Dendritic cell treated with granulocyte-macrophage colony-stimulating factor and Interleukin-4, amounts not matched to agents 40 ng/mL and 50 ng/mL, for 4 days (primary cell): ENCODE data around the gene TOP3B.

Source experiments
- H3K27ac Mint-ChIP-seq: one replicate; pipeline ENCODE4 v1.8.0; 2022; ENCODE audit warnings: mild to moderate bottlenecking, mixed read lengths
- H3K27me3 Mint-ChIP-seq: one replicate; pipeline ENCODE4 v1.8.0; 2022; ENCODE audit warnings: mild to moderate bottlenecking, mixed read lengths
- H3K36me3 Mint-ChIP-seq: one replicate; pipeline ENCODE4 v1.8.0; 2022; ENCODE audit warnings: low read depth, mixed read lengths
- H3K4me1 Mint-ChIP-seq: one replicate; pipeline ENCODE4 v1.8.0; 2022; ENCODE audit warnings: low read depth, mixed read lengths
- H3K4me3 Mint-ChIP-seq: one replicate; pipeline ENCODE4 v1.8.0; 2022; ENCODE audit warnings: mild to moderate bottlenecking, moderate library complexity, mixed read lengths
- H3K9me3 Mint-ChIP-seq: one replicate; pipeline ENCODE4 v1.8.0; 2022; ENCODE audit warnings: mixed read lengths
- intact Hi-C: fragments of 100-400 bp; cut with micrococcal nuclease; formaldehyde crosslinking; loops from one replicate; pipeline ENCODE4 v1.15.0; 2022

TOP3B gene

GRCh38 chr22:21958360-21959273 is 24.0 kb downstream of the TOP3B start:
- no peak overlapping the region for H3K4me3 Mint-ChIP-seq
- H3K27me3 Mint-ChIP-seq, result no peaks in the 10 kb centered on the region
- peaks cover 61% of the 10 kb centered on the region for H3K36me3 Mint-ChIP-seq
- H3K27ac Mint-ChIP-seq, result no peak overlapping the region
- intact Hi-C loops, result no loop called here
- no peaks in the 10 kb centered on the region for H3K9me3 Mint-ChIP-seq
- peaks cover 11% of the 10 kb centered on the region for H3K4me1 Mint-ChIP-seq

GRCh38 chr22:21952586-21953571 is 29.7 kb downstream of the TOP3B start, which contains the start of gene PPM1F:
PPM1F (minus strand) TSS chr22:21952848; CDS start chr22:21946048, 6,800 bp downstream.
- peaks cover 46% of the 10 kb centered on the region for H3K4me1 Mint-ChIP-seq
- no peaks in the 10 kb centered on the region for H3K9me3 Mint-ChIP-seq
- peaks cover 36% of the 10 kb centered on the region for H3K36me3 Mint-ChIP-seq
- H3K27me3 Mint-ChIP-seq, result no peaks in the 10 kb centered on the region
- intact Hi-C loops, result loop anchor here (1.0 kb wide), 2 partner anchors 15 to 240 kb away; no protein-coding TSS in a partner anchor
- peak within 1 kb of the TSS; percentile 95 for H3K4me3 Mint-ChIP-seq
- H3K27ac Mint-ChIP-seq, result peak within 1 kb of the TSS; percentile 100

- H3K4me3 Mint-ChIP-seq, result peak overlapping the region; percentile 95
- H3K27ac Mint-ChIP-seq, result peak overlapping the region; percentile 100
- peaks cover 42% of the 10 kb centered on the region for H3K36me3 Mint-ChIP-seq
- intact Hi-C loops, result loop anchor here (1.0 kb wide), 2 partner anchors 14 to 239 kb away; no protein-coding TSS in a partner anchor
- no peaks in the 10 kb centered on the region for H3K27me3 Mint-ChIP-seq
- peaks cover 55% of the 10 kb centered on the region for H3K4me1 Mint-ChIP-seq
- no peaks in the 10 kb centered on the region for H3K9me3 Mint-ChIP-seq
Observed at GRCh38 chr22:21951931-21952465, 30.6 kb downstream of the TOP3B start.

GRCh38 chr22:21951062-21951461 is 31.5 kb downstream of the TOP3B start:
- H3K27me3 Mint-ChIP-seq, result no peaks in the 10 kb centered on the region
- peak overlapping the region; percentile 95 for H3K4me3 Mint-ChIP-seq
- peak overlapping the region; percentile 100 for H3K27ac Mint-ChIP-seq
- intact Hi-C loops, result no loop called here
- no peaks in the 10 kb centered on the region for H3K9me3 Mint-ChIP-seq
- peaks cover 51% of the 10 kb centered on the region for H3K36me3 Mint-ChIP-seq
- H3K4me1 Mint-ChIP-seq, result peaks cover 62% of the 10 kb centered on the region

- Mint-ChIP-seq H3K36me3 (peaks cover 62% of the 10 kb centered on the region), H3K9me3 (no peaks in the 10 kb centered on the region), H3K4me3 (no peak overlapping the region), H3K27ac (peak overlapping the region; percentile 100), H3K27me3 (no peaks in the 10 kb centered on the region), H3K4me1 (peaks cover 74% of the 10 kb centered on the region)
- intact Hi-C loops, result loop anchor here (1.0 kb wide), 1 partner anchor 8 kb away; no protein-coding TSS in a partner anchor
Observed at GRCh38 chr22:21949948-21950347, 32.6 kb downstream of the TOP3B start.

- H3K36me3 Mint-ChIP-seq, result peaks cover 66% of the 10 kb centered on the region
- intact Hi-C loops, result no loop called here
- H3K4me1 Mint-ChIP-seq, result peaks cover 78% of the 10 kb centered on the region
- H3K9me3 Mint-ChIP-seq, result no peaks in the 10 kb centered on the region
- no peaks in the 10 kb centered on the region for H3K27me3 Mint-ChIP-seq
- peak overlapping the region; percentile 35 for H3K4me3 Mint-ChIP-seq
- H3K27ac Mint-ChIP-seq, result peak overlapping the region; percentile 100
Observed at GRCh38 chr22:21949569-21949918, 33.0 kb downstream of the TOP3B start.

GRCh38 chr22:21948824-21949568 is 33.6 kb downstream of the TOP3B start:
- H3K27ac Mint-ChIP-seq, result peak overlapping the region; percentile 100
- peak overlapping the region; percentile 35 for H3K4me3 Mint-ChIP-seq
- H3K36me3 Mint-ChIP-seq, result peaks cover 72% of the 10 kb centered on the region
- no peaks in the 10 kb centered on the region for H3K9me3 Mint-ChIP-seq
- H3K27me3 Mint-ChIP-seq, result no peaks in the 10 kb centered on the region
- intact Hi-C loops, result no loop called here
- H3K4me1 Mint-ChIP-seq, result peaks cover 83% of the 10 kb centered on the region

- intact Hi-C loops, result no loop called here
- H3K36me3 Mint-ChIP-seq, result peaks cover 78% of the 10 kb centered on the region
- peaks cover 88% of the 10 kb centered on the region for H3K4me1 Mint-ChIP-seq
- no peaks in the 10 kb centered on the region for H3K9me3 Mint-ChIP-seq
- no peak overlapping the region for H3K4me3 Mint-ChIP-seq
- H3K27me3 Mint-ChIP-seq, result no peaks in the 10 kb centered on the region
- H3K27ac Mint-ChIP-seq, result peak overlapping the region; percentile 100
Observed at GRCh38 chr22:21948390-21948789, 34.2 kb downstream of the TOP3B start.

GRCh38 chr22:21947040-21948014 is 35.3 kb downstream of the TOP3B start:
- H3K4me3 Mint-ChIP-seq, result no peak overlapping the region
- peak overlapping the region; percentile 100 for H3K27ac Mint-ChIP-seq
- peaks cover 92% of the 10 kb centered on the region for H3K4me1 Mint-ChIP-seq
- intact Hi-C loops, result no loop called here
- H3K27me3 Mint-ChIP-seq, result no peaks in the 10 kb centered on the region
- no peaks in the 10 kb centered on the region for H3K9me3 Mint-ChIP-seq
- H3K36me3 Mint-ChIP-seq, result peaks cover 83% of the 10 kb centered on the region

GRCh38 chr22:21946262-21946925 is 36.2 kb downstream of the TOP3B start:
- Mint-ChIP-seq H3K4me1 (peaks cover 94% of the 10 kb centered on the region), H3K27me3 (no peaks in the 10 kb centered on the region), H3K27ac (peak overlapping the region; percentile 100), H3K9me3 (no peaks in the 10 kb centered on the region), H3K4me3 (no peak overlapping the region), H3K36me3 (peaks cover 84% of the 10 kb centered on the region)
- intact Hi-C loops, result no loop called here

GRCh38 chr22:21945453-21946261 is 36.9 kb downstream of the TOP3B start:
- intact Hi-C loops, result no loop called here
- Mint-ChIP-seq H3K4me3 (no peak overlapping the region), H3K4me1 (peaks cover 95% of the 10 kb centered on the region), H3K9me3 (no peaks in the 10 kb centered on the region), H3K36me3 (peaks cover 85% of the 10 kb centered on the region), H3K27ac (peak overlapping the region; percentile 100), H3K27me3 (no peaks in the 10 kb centered on the region)
